Ishikawa (cell line): Measurements from ENCODE around the gene IRF2.

Experiments
- CEBPB ChIP-seq: IDR thresholded peaks from 2 replicates; pipeline ENCODE4 v1.6.1; 2012
- CREB1 ChIP-seq: IDR thresholded peaks from 2 replicates; pipeline ENCODE4 v1.6.1; 2012; ENCODE audit warnings: low read depth
- EGR1 ChIP-seq: IDR thresholded peaks from 2 replicates; pipeline ENCODE4 v1.6.1; 2012
- EP300 ChIP-seq: IDR thresholded peaks from 2 replicates; pipeline ENCODE4 v1.6.1; 2012; ENCODE audit warnings: borderline replicate concordance
- MAX ChIP-seq: IDR thresholded peaks from 2 replicates; pipeline ENCODE4 v1.6.1; 2012
- NFIC ChIP-seq: IDR thresholded peaks from 2 replicates; pipeline ENCODE4 v1.6.1; 2012
- RAD21 ChIP-seq: IDR thresholded peaks from 2 replicates; pipeline ENCODE4 v1.6.1; 2012; ENCODE audit warnings: low read depth
- TAF1 ChIP-seq: IDR thresholded peaks from 2 replicates; pipeline ENCODE4 v1.6.1; 2012; ENCODE audit warnings: low read depth, mild to moderate bottlenecking
- TCF12 ChIP-seq: IDR thresholded peaks from 2 replicates; pipeline ENCODE4 v1.6.1; 2012; ENCODE audit warnings: low read depth
- TEAD4 ChIP-seq: IDR thresholded peaks from 2 replicates; pipeline ENCODE4 v1.6.1; 2012
- YY1 ChIP-seq: IDR thresholded peaks from 2 replicates; pipeline ENCODE4 v1.6.1; 2012; ENCODE audit warnings: low read depth
- ZBTB7A ChIP-seq: IDR thresholded peaks from 2 replicates; pipeline ENCODE4 v1.6.1; 2012; ENCODE audit warnings: low read depth
- TF ChIP-seq, protein P1 (sequence below): IDR thresholded peaks from 2 replicates; pipeline ENCODE4 v1.6.1; 2012; ENCODE audit warnings: low read depth, mild to moderate bottlenecking

DNA sequence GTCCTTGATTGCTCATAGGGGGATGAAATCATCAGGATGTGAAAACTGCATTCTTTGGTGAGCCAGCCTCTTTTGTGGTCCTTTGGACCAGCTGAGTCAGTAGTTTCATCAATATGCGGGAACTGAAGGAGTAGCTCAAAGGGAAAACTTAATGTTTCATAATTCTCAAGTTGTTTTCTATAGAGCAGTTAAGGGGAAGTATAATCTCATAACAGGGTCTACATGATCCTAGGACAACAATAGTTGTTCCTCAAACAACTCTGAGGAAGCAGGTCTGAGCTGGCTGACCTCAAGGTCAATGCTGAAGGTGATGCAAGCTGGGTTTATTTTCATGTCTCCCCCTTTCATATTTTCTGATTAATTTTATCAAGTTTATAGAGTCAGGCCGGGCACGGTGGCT, 36.1 kb upstream of the IRF2 start:
- TF ChIP-seq RAD21 (no peak), CREB1 (no peak), TAF1 (no peak), EP300 (no peak), ZBTB7A (no peak), MAX (no peak), TCF12 (no peak), EGR1 (no peak), YY1 (no peak), NFIC (no peak), CEBPB (no peak), TEAD4 (no peak)
- TF ChIP-seq, protein P1, sequence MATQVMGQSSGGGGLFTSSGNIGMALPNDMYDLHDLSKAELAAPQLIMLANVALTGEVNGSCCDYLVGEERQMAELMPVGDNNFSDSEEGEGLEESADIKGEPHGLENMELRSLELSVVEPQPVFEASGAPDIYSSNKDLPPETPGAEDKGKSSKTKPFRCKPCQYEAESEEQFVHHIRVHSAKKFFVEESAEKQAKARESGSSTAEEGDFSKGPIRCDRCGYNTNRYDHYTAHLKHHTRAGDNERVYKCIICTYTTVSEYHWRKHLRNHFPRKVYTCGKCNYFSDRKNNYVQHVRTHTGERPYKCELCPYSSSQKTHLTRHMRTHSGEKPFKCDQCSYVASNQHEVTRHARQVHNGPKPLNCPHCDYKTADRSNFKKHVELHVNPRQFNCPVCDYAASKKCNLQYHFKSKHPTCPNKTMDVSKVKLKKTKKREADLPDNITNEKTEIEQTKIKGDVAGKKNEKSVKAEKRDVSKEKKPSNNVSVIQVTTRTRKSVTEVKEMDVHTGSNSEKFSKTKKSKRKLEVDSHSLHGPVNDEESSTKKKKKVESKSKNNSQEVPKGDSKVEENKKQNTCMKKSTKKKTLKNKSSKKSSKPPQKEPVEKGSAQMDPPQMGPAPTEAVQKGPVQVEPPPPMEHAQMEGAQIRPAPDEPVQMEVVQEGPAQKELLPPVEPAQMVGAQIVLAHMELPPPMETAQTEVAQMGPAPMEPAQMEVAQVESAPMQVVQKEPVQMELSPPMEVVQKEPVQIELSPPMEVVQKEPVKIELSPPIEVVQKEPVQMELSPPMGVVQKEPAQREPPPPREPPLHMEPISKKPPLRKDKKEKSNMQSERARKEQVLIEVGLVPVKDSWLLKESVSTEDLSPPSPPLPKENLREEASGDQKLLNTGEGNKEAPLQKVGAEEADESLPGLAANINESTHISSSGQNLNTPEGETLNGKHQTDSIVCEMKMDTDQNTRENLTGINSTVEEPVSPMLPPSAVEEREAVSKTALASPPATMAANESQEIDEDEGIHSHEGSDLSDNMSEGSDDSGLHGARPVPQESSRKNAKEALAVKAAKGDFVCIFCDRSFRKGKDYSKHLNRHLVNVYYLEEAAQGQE, result no peak
